ENCODE measurements around the gene TXLNB.
"Not testable (repeated sequence)": the region's sequence is repeated elsewhere in the genome, so short reads cannot be mapped to it uniquely, and the experiment has no call there.

The TXLNB gene

GRCh38 chr6:139265512-139266190, 26.1 kb downstream of the TXLNB start:
- no peak for DNase-seq

- no peak for DNase-seq
These were observed 29.1 kb downstream of the TXLNB start for GRCh38 chr6:139262519-139263300.

GRCh38 chr6:139257821-139258398, 33.9 kb downstream of the TXLNB start:
- DNase-seq = no peak

GRCh38 chr6:139257291-139257690, 34.5 kb downstream of the TXLNB start:
- no peak for DNase-seq

GRCh38 chr6:139256087-139256486, 35.7 kb downstream of the TXLNB start:
- no peak for DNase-seq

- DNase-seq = no peak
These were observed 37.6 kb downstream of the TXLNB start for GRCh38 chr6:139254196-139254595.

- DNase-seq = no peak
These were observed 38.1 kb downstream of the TXLNB start for GRCh38 chr6:139253656-139254055.

GRCh38 chr6:139251691-139252390, 40.0 kb downstream of the TXLNB start:
- no peak for DNase-seq

- DNase-seq = peak; percentile 58
These were observed 40.6 kb downstream of the TXLNB start for GRCh38 chr6:139251045-139251690.

- DNase-seq = peak; percentile 69
These were observed 41.3 kb downstream of the TXLNB start for GRCh38 chr6:139250296-139251044.

GRCh38 chr6:139249395-139249794, 42.4 kb downstream of the TXLNB start:
- DNase-seq = peak; percentile 42

- DNase-seq = no peak
These were observed 42.9 kb downstream of the TXLNB start for GRCh38 chr6:139248911-139249310.

- DNase-seq = no peak
These were observed 44.2 kb downstream of the TXLNB start for GRCh38 chr6:139247618-139248017.

- no peak for DNase-seq
These were observed 48.3 kb downstream of the TXLNB start for GRCh38 chr6:139243536-139243935.

GRCh38 chr6:139242457-139243240, 49.1 kb downstream of the TXLNB start:
- DNase-seq = no peak

- DNase-seq = no peak
These were observed 51.4 kb downstream of the TXLNB start for GRCh38 chr6:139240161-139241010.

GRCh38 chr6:139239064-139239463, 52.7 kb downstream of the TXLNB start:
- no peak for DNase-seq

- no peak for DNase-seq
These were observed 55.7 kb downstream of the TXLNB start for GRCh38 chr6:139236105-139236504.

- DNase-seq = no peak
These were observed 56.1 kb downstream of the TXLNB start for GRCh38 chr6:139235661-139236060.

- not testable (repeated sequence) for DNase-seq
These were observed 57.6 kb downstream of the TXLNB start for GRCh38 chr6:139234193-139234592.

Data from inflammatory macrophage treated with lipopolysaccharide for 4 hours (primary cell).